GM18502 (cell line): ENCODE data around the gene DTWD2.
A peak's percentile ranks its signal among the peaks of the same experiment; 100 is the strongest.

ENCODE experiments used
- ATAC-seq: cut with Tn5 transposase; IDR thresholded peaks from one replicate; pipeline ENCODE4 v1.9.1; 2021; ENCODE audit warnings: mild to moderate bottlenecking; ENCODE audit not compliant: unreplicated experiment, poor library complexity

DTWD2 gene

GRCh38 chr5:118987988-118988865 lies at the start of gene DTWD2:
Gene DTWD2, minus strand, starts transcription at chr5:118988547. Its CDS starts 36 bp downstream, at chr5:118988511.
- ATAC-seq: peak; percentile 96

GRCh38 chr5:119037496-119038215 lies 49.3 kb upstream of the DTWD2 start:
- no peak for ATAC-seq

GRCh38 chr5:119036101-119036762 lies 47.9 kb upstream of the DTWD2 start:
- ATAC-seq: no peak

GRCh38 chr5:119033135-119033534 lies 44.8 kb upstream of the DTWD2 start:
- ATAC-seq: no peak

GRCh38 chr5:119032656-119033055 lies 44.3 kb upstream of the DTWD2 start:
- no peak for ATAC-seq

- ATAC-seq: peak; percentile 66
These were observed 43.6 kb upstream of the DTWD2 start for GRCh38 chr5:119031905-119032304.

GRCh38 chr5:119031011-119031886 lies 42.9 kb upstream of the DTWD2 start:
- ATAC-seq: peak; percentile 81

GRCh38 chr5:119028575-119028974 lies 40.2 kb upstream of the DTWD2 start:
- ATAC-seq: no peak

- no peak for ATAC-seq
These were observed 34.4 kb upstream of the DTWD2 start for GRCh38 chr5:119022773-119023172.

GRCh38 chr5:119022017-119022745 lies 33.8 kb upstream of the DTWD2 start:
- ATAC-seq: peak; percentile 85

- ATAC-seq: no peak
These were observed 32.9 kb upstream of the DTWD2 start for GRCh38 chr5:119021149-119021732.

GRCh38 chr5:119019949-119020348 lies 31.6 kb upstream of the DTWD2 start:
- no peak for ATAC-seq

GRCh38 chr5:119019501-119019900 lies 31.2 kb upstream of the DTWD2 start:
- ATAC-seq: no peak

- no peak for ATAC-seq
These were observed 29.6 kb upstream of the DTWD2 start for GRCh38 chr5:119017994-119018393.

GRCh38 chr5:119016125-119016774 lies 27.9 kb upstream of the DTWD2 start:
- peak; percentile 88 for ATAC-seq

GRCh38 chr5:119011186-119011585 lies 22.8 kb upstream of the DTWD2 start:
- no peak for ATAC-seq

- no peak for ATAC-seq
These were observed 21.9 kb upstream of the DTWD2 start for GRCh38 chr5:119010206-119010605.

GRCh38 chr5:119009131-119009530 lies 20.8 kb upstream of the DTWD2 start:
- ATAC-seq: no peak
